ENCODE measurements around the gene GLRA1.
"Not testable (repeated sequence)": the region's sequence is repeated elsewhere in the genome, so short reads cannot be mapped to it uniquely, and the experiment has no call there.

GLRA1 gene

DNA sequence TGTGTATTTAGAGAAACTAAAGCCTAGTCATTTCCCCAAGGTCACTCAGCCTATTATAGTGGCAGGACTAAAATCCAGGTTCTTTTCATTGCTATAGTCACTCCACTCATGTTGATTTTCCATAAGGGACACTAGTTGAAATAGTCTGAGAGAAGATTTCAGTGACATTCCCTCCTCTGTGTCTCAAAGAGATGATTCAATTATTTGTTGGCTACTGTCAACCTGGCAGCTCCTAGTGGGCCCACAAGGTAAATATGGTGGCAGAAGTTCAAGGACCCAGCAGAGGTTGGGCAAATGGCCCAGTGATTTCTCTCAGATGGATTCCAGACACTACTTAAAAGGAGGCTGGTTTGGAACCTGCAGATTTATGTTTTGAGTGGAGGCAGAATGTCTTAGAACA lies 104.8 kb downstream of the GLRA1 start:
- DNase-seq (ENCODE audit: low read depth in 2 of 2): no peak

DNA sequence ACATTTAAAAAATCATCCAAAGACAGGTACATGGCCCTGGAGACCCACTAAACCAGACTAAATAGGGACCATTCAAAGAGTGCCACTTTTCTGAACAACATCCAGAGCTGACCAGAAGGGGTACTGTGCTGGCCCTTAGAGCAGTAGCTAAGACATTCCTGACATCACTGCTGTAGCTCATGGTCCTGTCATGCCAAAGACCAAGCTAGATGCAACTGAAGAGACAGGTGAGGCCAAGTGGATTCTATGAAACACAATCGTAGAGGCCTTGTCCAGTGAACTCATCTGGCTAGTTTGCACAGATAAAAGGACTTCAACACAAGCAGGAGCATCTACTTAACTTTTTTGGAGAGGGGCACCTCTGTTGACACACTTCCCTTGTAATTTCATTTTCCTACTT lies 109.6 kb downstream of the GLRA1 start:
- DNase-seq (ENCODE audit: low read depth in 2 of 2): no peak

- no peak for DNase-seq (ENCODE audit: low read depth in 2 of 2)
Observed at GRCh38 chr5:151812757-151813309, 111.8 kb downstream of the GLRA1 start.

DNA sequence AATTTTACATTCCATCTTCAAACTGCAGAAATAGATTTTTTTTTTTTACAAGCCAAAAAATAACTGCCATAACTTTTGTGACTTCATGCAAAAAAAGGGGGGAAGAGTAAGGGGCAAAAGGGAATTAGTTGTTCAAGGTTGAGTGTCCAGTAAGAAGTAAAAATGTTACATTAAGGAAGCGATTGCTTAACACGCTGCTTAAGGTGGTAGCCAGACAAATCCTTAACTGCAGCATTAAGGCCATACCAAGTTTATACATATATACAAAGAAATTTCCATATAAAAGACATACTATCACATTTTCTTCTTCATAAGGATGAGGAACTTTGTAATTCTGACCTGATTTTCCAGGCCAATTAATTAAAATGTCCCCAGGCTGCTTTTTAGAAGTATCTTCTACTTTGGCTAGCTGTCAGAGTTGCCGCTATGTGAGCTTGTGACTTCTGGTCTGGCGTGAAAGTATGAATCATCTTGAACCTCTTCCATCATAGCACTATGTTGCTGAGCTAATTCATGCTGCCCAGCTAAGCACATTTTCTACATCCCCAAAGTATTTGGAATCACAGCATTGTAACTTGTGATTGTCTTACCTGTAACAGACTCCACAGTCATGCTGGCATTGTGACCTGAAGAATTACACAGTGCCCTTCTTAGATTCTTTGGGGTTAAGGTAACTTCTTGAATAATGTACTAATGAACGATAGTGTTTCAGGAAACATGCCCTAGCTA lies 112.9 kb downstream of the GLRA1 start:
- DNase-seq (ENCODE audit: low read depth in 2 of 2): no peak

DNA sequence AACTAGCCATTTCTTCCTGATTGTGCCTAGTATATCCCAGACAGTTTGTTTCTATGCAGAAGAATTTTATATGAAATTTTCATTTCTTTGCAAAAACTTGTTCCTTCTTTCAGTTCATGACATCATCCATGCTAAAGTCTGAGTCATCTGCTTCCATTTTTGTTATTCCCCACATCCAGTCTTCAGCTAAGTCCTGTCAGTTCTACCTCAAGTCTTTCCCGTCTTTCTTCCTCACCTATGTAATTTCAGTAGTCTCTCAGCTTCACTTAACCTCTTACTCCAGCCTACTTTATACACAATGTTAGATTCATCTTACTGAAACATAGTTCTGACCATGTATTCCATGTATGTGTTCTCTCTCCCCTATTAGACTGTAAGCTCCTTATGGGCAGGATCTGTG lies 113.8 kb downstream of the GLRA1 start:
- no peak for DNase-seq (ENCODE audit: low read depth in 2 of 2)

DNA sequence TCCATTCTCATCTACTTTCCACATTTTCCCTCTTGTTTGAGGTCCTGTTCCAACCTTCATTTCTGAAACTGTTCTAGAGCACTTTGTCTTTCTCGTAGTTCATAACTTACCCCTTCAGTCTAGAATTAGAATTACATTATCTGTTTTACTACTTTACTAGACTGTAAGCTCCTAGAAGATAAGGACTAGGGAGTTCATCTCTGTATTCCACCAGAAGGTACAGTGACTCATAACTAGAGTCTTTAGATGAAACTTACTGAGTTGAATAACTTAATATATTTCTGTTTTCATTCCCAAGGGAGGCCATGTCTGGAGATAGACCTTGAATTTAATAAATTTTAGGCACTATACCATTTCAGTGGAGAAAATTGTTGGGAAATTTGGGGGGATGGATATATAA lies 114.2 kb downstream of the GLRA1 start:
- no peak for DNase-seq (ENCODE audit: low read depth in 2 of 2)

GRCh38 chr5:151808451-151809169 lies 116.0 kb downstream of the GLRA1 start:
- DNase-seq (ENCODE audit: low read depth in 2 of 2): no peak

- DNase-seq (ENCODE audit: low read depth in 2 of 2): no peak
Observed at GRCh38 chr5:151805414-151806223, 119.0 kb downstream of the GLRA1 start.

DNA sequence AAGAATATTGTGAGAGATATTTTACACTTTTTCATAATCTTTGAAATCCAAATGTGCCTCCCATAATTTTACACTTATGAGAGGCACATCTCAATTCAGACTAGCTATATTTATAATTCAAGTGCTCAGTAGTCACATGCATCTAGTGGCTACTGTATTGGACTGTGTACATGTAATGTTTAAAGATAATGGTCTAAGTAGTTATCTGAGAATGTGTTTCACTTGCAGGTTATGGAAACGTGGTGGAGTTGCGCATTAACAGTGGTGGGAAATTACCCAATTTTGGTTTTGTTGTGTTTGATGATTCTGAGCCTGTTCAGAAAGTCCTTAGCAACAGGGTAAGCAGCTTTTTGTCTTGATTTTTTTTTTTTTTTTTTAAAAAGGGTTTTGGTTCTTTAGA lies 124.1 kb downstream of the GLRA1 start:
- no peak for DNase-seq (ENCODE audit: low read depth in 2 of 2)

GRCh38 chr5:151799407-151799806 lies 125.2 kb downstream of the GLRA1 start:
- DNase-seq (ENCODE audit: low read depth in 2 of 2): no peak

GRCh38 chr5:151798674-151799073 lies 126.0 kb downstream of the GLRA1 start:
- DNase-seq (ENCODE audit: low read depth in 2 of 2): no peak

GRCh38 chr5:151795426-151795825 lies 129.2 kb downstream of the GLRA1 start:
- no peak for DNase-seq (ENCODE audit: low read depth in 2 of 2)

DNA sequence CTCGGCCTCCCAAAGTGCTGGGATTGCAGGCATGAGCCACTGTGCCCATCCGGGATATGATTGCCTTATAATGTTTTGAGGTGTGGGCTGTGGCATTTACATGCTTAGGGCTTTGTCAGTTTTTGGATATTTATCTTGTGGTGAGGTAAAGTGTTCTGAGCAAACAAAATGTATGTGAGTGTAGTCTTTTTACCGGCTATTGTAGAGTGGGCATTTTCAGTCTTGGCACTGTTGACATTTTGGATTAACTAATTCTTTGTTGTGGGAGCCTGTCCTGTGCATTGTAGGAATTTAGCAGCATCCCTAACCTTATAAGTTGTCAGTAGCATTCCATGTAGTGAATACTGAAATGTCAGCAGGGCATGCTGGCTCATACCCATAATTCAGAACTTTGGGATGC lies 131.3 kb downstream of the GLRA1 start:
- DNase-seq (ENCODE audit: low read depth in 2 of 2): no peak

- no peak for DNase-seq (ENCODE audit: low read depth in 2 of 2)
Observed at GRCh38 chr5:151787817-151788216, 136.8 kb downstream of the GLRA1 start.

- DNase-seq (ENCODE audit: low read depth in 2 of 2): no peak
Observed at GRCh38 chr5:151786468-151786867, 138.2 kb downstream of the GLRA1 start.

DNA sequence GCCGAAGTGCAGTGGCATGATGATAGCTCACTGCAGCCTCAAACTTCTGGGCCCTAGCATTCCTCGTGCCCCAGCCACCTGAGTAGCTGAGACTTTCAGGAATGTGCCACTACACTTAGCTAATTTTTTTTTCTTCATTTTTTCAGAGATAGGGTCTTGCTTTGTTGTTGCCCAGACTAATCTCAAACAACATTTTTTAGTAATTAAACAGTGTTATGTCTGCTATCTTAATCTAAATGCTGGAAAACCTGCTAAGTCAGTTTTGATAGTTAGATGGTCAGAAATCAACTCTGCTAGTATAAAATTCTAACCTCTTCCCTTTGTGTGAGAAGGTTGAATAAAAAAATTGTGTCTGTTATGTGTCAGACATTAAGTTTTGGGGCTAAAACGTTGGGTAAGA lies 140.5 kb downstream of the GLRA1 start:
- DNase-seq (ENCODE audit: low read depth in 2 of 2): no peak

GRCh38 chr5:151783664-151784063 lies 141.0 kb downstream of the GLRA1 start:
- DNase-seq (ENCODE audit: low read depth in 2 of 2): not testable (repeated sequence)

DNA sequence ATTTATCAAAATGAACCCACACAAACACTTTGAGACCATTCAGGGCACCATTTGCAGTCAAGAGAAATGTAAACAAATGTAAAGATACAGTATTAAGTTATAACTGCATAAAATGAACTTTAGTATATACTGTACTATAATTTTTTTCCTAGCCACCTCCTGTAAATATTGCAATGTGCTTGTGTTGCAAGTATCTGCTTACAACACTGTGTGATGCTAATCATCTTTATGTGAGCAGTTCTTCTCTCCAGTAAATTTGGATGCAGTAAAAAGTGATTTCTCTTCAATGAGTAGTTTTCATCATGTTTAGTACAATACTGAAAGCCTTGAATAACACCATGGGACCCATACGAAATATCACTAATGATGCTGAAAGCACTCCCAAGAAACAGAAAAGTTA lies 143.4 kb downstream of the GLRA1 start:
- no peak for DNase-seq (ENCODE audit: low read depth in 2 of 2)

DNA sequence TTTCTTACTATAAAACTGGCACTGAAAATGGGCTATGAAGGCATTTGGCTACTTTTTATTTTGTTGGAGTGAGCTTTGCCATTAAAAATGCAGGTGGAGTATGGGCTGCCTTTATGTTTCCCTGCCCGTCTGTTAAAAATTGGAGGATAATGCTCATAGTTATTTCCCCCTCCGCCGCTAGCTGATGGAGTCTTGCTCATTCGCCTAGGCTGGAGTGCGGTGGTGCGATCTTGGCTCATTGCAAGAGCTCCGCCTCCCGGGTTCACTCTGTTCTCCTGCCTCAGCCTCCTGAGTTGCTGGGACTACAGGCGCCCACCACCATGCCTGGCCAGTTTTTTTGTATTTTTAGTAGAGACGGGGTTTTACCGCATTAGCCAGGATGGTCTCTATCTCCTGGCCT lies 144.3 kb downstream of the GLRA1 start:
- no peak for DNase-seq (ENCODE audit: low read depth in 2 of 2)

- no peak for DNase-seq (ENCODE audit: low read depth in 2 of 2)
Observed at GRCh38 chr5:151779531-151780125, 145.0 kb downstream of the GLRA1 start.

- no peak for DNase-seq (ENCODE audit: low read depth in 2 of 2)
Observed at GRCh38 chr5:151775025-151775606, 149.5 kb downstream of the GLRA1 start.

- no peak for DNase-seq (ENCODE audit: low read depth in 2 of 2)
Observed at GRCh38 chr5:151773951-151774350, 150.7 kb downstream of the GLRA1 start.

Data from stimulated activated CD4-positive, alpha-beta T cell treated with anti-CD3 and anti-CD28 coated beads, Interleukin-15, amount 100 ng/mL, for 48 hours (primary cell).